HepG2 (cell line): ENCODE results near the gene TOM1L2. TPM values are rescaled to one million over a fixed set of nuclear protein-coding genes. Genes with fewer than 3 reads are reported as not detected.

Experiments
- ATM ChIP-seq: fragments of 450-650 bp; IDR thresholded peaks from 2 replicates; pipeline ENCODE4 v1.7.1; 2017; ENCODE audit warnings: mild to moderate bottlenecking, borderline replicate concordance
- DPF2 ChIP-seq: sonication (generic); formaldehyde crosslinking; IDR thresholded peaks from 2 replicates; pipeline ENCODE4 v1.4.0; 2020; ENCODE audit warnings: mild to moderate bottlenecking, low read depth, missing genetic modification reagents, borderline replicate concordance
- ELF1 ChIP-seq: sonication (generic); formaldehyde crosslinking; IDR thresholded peaks from 2 replicates; pipeline ENCODE4 v1.4.0; 2020; ENCODE audit warnings: missing genetic modification reagents
- FOXC1 ChIP-seq: sonication (generic); formaldehyde crosslinking; IDR thresholded peaks from 2 replicates; pipeline ENCODE4 v1.8.0; 2022; ENCODE audit warnings: mild to moderate bottlenecking, missing genetic modification reagents, borderline replicate concordance
- HOXD1 ChIP-seq: sonication (generic); formaldehyde crosslinking; IDR thresholded peaks from 2 replicates; pipeline ENCODE4 v1.5.0; 2020; ENCODE audit warnings: missing genetic modification reagents
- ISL2 ChIP-seq: sonication (generic); formaldehyde crosslinking; IDR thresholded peaks from 2 replicates; pipeline ENCODE4 v1.5.0; 2020; ENCODE audit warnings: missing genetic modification reagents
- KAT7 ChIP-seq: IDR thresholded peaks from 2 replicates; pipeline ENCODE4 v1.6.1; 2018; ENCODE audit warnings: borderline replicate concordance, missing compliant biosample characterization
- KDM5B ChIP-seq: sonication (generic); formaldehyde crosslinking; IDR thresholded peaks from 2 replicates; pipeline ENCODE4 v1.4.0; 2020; ENCODE audit warnings: missing genetic modification reagents, mild to moderate bottlenecking, borderline replicate concordance
- NCOA1 ChIP-seq: sonication (generic); formaldehyde crosslinking; IDR thresholded peaks from 2 replicates; pipeline ENCODE4 v1.9.0; 2021; ENCODE audit warnings: missing genetic modification reagents
- NKX3-1 ChIP-seq: sonication (generic); formaldehyde crosslinking; IDR thresholded peaks from 2 replicates; pipeline ENCODE4 v1.5.0; 2020; ENCODE audit warnings: missing genetic modification reagents
- PHB2 ChIP-seq: fragments of 450-650 bp; IDR thresholded peaks from 2 replicates; pipeline ENCODE4 v1.6.1; 2018; ENCODE audit not compliant: partially characterized antibody
- RELA ChIP-seq: sonication (generic); formaldehyde crosslinking; IDR thresholded peaks from 2 replicates; pipeline ENCODE4 v1.4.0; 2020; ENCODE audit warnings: missing genetic modification reagents
- RFX1 ChIP-seq: fragments of 450-650 bp; IDR thresholded peaks from 2 replicates; pipeline ENCODE4 v1.6.1; 2017
- SOX13 ChIP-seq, 3 experiments: fragments of 450-650 bp in 1 of 3; sonication (generic) in 1 of 3; formaldehyde crosslinking in 1 of 3; IDR thresholded peaks in 2 of 3; conservative IDR thresholded peaks in 1 of 3; 2 replicates each; pipeline versions ENCODE4 v1.5.0 to v1.6.1; 2016 to 2020; ENCODE audit warnings: antibody characterized with exemption in 1 of 3, mild to moderate bottlenecking in 1 of 3, missing compliant biosample characterization in 1 of 3, missing genetic modification reagents in 1 of 3, moderate library complexity in 1 of 3
- TFE3 ChIP-seq: IDR thresholded peaks from 2 replicates; pipeline ENCODE4 v1.6.1; 2016
- TRIM24 ChIP-seq: sonication (generic); formaldehyde crosslinking; IDR thresholded peaks from 2 replicates; pipeline ENCODE4 v1.8.0; 2022; ENCODE audit warnings: mild to moderate bottlenecking, missing genetic modification reagents
- ZBTB21 ChIP-seq: sonication (generic); formaldehyde crosslinking; IDR thresholded peaks from 2 replicates; pipeline ENCODE4 v1.4.0; 2020; ENCODE audit warnings: missing genetic modification reagents
- ZFP1 ChIP-seq: IDR thresholded peaks from 2 replicates; pipeline ENCODE4 v1.6.1; 2016
- ZFP62 ChIP-seq: sonication (generic); formaldehyde crosslinking; IDR thresholded peaks from 2 replicates; pipeline ENCODE4 v1.4.0; 2020; ENCODE audit warnings: missing genetic modification reagents
- ZNF205 ChIP-seq: IDR thresholded peaks from 2 replicates; pipeline ENCODE4 v1.6.1; 2018; ENCODE audit warnings: missing biosample characterization, missing genetic modification reagents
- ZNF619 ChIP-seq: sonication (generic); formaldehyde crosslinking; IDR thresholded peaks from 2 replicates; pipeline ENCODE4 v1.4.0; 2020; ENCODE audit warnings: mild to moderate bottlenecking, missing genetic modification reagents
- ZNF770 ChIP-seq: sonication (generic); formaldehyde crosslinking; IDR thresholded peaks from 2 replicates; pipeline ENCODE4 v1.5.0; 2020; ENCODE audit warnings: mild to moderate bottlenecking, missing genetic modification reagents
- ZZZ3 ChIP-seq: sonication (generic); formaldehyde crosslinking; IDR thresholded peaks from 2 replicates; pipeline ENCODE4 v1.4.0; 2020; ENCODE audit warnings: missing genetic modification reagents, mild to moderate bottlenecking, borderline replicate concordance
- polyA plus RNA-seq, 8 experiments: library from polyadenylated mRNA; depleted of rRNA in 3 of 8; stranded (reverse) in 7 of 8; unstranded in 1 of 8; fragments of >200 nt; fragmentation: Illumina TruSeq in 4 of 8; extraction: Trizol in 4 of 8; gene quantifications; 2 replicates each; pipeline versions ENCODE4 v1.2.1 to v1.2.3, GENCODE V29; 2011 to 2016; ENCODE audit warnings: low read depth in 4 of 8, missing spikeins in 1 of 8, mixed read lengths in 1 of 8; ENCODE audit not compliant: insufficient read depth in 1 of 8
- total RNA-seq, 5 experiments: library from RNA; depleted of rRNA; stranded (reverse); fragments of >200 nt; fragmentation: Illumina TruSeq; extraction: Trizol; gene quantifications; 2 replicates each; pipeline ENCODE4 v1.2.3, GENCODE V29; 2016; ENCODE audit warnings: low read depth in 1 of 5
- TF ChIP-seq, protein P1 (sequence below): sonication (generic); formaldehyde crosslinking; conservative IDR thresholded peaks from 2 replicates; pipeline ENCODE4 v1.4.0; 2020; ENCODE audit warnings: missing genetic modification reagents
- TF ChIP-seq, protein P2 (sequence below): sonication (generic); formaldehyde crosslinking; IDR thresholded peaks from 2 replicates; pipeline ENCODE4 v1.5.0; 2020; ENCODE audit warnings: mild to moderate bottlenecking, missing genetic modification reagents, moderate library complexity

TOM1L2 gene
- total and polyA plus RNA-seq, 2 of the 13 experiments (the other 11 are each of a cell fraction or from before 2014, with no cell fraction given), result 4.7 to 7.4 TPM

DNA sequence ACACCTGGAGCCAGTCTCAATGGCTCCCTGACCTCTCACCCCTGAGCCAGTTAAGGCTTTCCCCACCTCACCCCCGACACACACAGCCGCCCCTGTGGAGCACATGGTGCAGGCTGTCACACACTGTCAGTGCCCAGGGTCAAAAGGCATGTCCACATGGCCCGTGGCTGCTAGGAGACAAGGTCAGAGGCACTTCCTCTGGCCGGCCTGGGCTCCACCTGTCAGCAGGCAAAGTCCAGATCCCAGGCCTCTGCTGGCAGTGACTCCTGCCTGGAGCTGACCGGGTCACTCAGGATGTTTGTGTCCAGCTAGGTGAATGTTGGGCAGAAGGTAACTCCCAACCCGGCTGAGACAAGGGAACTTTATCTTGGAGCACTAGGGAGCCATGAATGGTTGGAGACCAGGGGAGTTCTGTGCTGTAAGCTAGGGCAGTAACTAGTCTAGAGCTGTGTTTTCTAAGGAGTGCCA, 141.4 kb downstream of the TOM1L2 start (continued):
- TF ChIP-seq TFE3 (CRISPR knock-in tag) (peak; percentile 87), ISL2 (CRISPR knock-in tag) (peak; percentile 44), HOXD1 (CRISPR knock-in tag) (peak; percentile 45; the same call in 1 of the 2 replicates), NKX3-1 (CRISPR knock-in tag) (no peak), ZBTB21 (no peak), KAT7 (CRISPR knock-in tag) (peak; percentile 27; the same call in 1 of the 2 replicates), SOX13 (IDR thresholded peaks at IDR 0.05) (no peak), SOX13 (CRISPR knock-in tag; conservative IDR thresholded peaks at IDR 0.05 in 1 of 2, IDR thresholded peaks at IDR 0.05 in 1 of 2) (peak in 1 of 2 experiments; percentile 77; a peak in 1 of 4 replicates), ZZZ3 (CRISPR knock-in tag) (no peak), NCOA1 (CRISPR knock-in tag) (peak; percentile 96), ZNF619 (CRISPR knock-in tag) (no peak), ZFP62 (no peak), ZNF205 (CRISPR knock-in tag) (peak; percentile 81), TRIM24 (CRISPR knock-in tag) (no peak), ZNF770 (CRISPR knock-in tag) (peak; percentile 78), ELF1 (peak; percentile 65), FOXC1 (CRISPR knock-in tag) (peak; percentile 86), DPF2 (CRISPR knock-in tag) (peak; percentile 60; the same call in 1 of the 2 replicates), KDM5B (CRISPR knock-in tag) (0 out of 2 replicates have a peak, but pooled peaks have one; percentile 44), RELA (CRISPR knock-in tag) (0 out of 2 replicates have a peak, but pooled peaks have one; percentile 55), ATM (no peak), PHB2 (no peak), RFX1 (peak; percentile 83), ZFP1 (CRISPR knock-in tag) (peak; percentile 55; the same call in 1 of the 2 replicates)
- TF ChIP-seq, protein P1, sequence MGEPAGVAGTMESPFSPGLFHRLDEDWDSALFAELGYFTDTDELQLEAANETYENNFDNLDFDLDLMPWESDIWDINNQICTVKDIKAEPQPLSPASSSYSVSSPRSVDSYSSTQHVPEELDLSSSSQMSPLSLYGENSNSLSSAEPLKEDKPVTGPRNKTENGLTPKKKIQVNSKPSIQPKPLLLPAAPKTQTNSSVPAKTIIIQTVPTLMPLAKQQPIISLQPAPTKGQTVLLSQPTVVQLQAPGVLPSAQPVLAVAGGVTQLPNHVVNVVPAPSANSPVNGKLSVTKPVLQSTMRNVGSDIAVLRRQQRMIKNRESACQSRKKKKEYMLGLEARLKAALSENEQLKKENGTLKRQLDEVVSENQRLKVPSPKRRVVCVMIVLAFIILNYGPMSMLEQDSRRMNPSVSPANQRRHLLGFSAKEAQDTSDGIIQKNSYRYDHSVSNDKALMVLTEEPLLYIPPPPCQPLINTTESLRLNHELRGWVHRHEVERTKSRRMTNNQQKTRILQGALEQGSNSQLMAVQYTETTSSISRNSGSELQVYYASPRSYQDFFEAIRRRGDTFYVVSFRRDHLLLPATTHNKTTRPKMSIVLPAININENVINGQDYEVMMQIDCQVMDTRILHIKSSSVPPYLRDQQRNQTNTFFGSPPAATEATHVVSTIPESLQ (CRISPR knock-in tag), result 0 out of 2 replicates have a peak, but pooled peaks have one; percentile 35
- TF ChIP-seq, protein P2, sequence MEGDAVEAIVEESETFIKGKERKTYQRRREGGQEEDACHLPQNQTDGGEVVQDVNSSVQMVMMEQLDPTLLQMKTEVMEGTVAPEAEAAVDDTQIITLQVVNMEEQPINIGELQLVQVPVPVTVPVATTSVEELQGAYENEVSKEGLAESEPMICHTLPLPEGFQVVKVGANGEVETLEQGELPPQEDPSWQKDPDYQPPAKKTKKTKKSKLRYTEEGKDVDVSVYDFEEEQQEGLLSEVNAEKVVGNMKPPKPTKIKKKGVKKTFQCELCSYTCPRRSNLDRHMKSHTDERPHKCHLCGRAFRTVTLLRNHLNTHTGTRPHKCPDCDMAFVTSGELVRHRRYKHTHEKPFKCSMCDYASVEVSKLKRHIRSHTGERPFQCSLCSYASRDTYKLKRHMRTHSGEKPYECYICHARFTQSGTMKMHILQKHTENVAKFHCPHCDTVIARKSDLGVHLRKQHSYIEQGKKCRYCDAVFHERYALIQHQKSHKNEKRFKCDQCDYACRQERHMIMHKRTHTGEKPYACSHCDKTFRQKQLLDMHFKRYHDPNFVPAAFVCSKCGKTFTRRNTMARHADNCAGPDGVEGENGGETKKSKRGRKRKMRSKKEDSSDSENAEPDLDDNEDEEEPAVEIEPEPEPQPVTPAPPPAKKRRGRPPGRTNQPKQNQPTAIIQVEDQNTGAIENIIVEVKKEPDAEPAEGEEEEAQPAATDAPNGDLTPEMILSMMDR, result peak; percentile 43; the same call in 1 of the 2 replicates
